A549 (cell line): Measurements from ENCODE around the gene SHC2. TPM values are rescaled to one million over a fixed set of nuclear protein-coding genes. Genes with fewer than 3 reads are reported as not detected.

ENCODE experiments used
- ATAC-seq, 2 experiments: fragments of 200-7000 bp in 1 of 2; fragments of >200 bp in 1 of 2; cut with Nextera tagmentation in 1 of 2; cut with Tn5 transposase in 1 of 2; 3 replicates each; pipeline versions ENCODE4 v1.8.0 to v1.9.1; 2018 to 2020; ENCODE audit warnings: mild to moderate bottlenecking in 1 of 2, moderate library complexity in 1 of 2
- CTCF ChIA-PET: fragments of 300-600 bp; sonication (Branson Sonifier 250); formaldehyde crosslinking; extraction: SDS; loops from one replicate; lab custom pipeline; 2021; ENCODE audit warnings: antibody characterized with exemption, inconsistent platforms; lab: Yijun Ruan, JAX
- POLR2A ChIA-PET: fragments of 350-600 bp; formaldehyde crosslinking; extraction: SDS; loops from one replicate; lab custom pipeline; 2021; ENCODE audit warnings: antibody characterized with exemption, inconsistent platforms; lab: Yijun Ruan, JAX
- DNase-seq, 2 experiments: peaks; one replicate each; pipeline versions ENCODE4 v3.0.0 to v3.0.0-alpha.2; 2011 to 2016; ENCODE audit warnings: low read depth in 1 of 2, low spot score in 1 of 2
- FAIRE-seq: peaks from 2 replicates; lab custom pipeline; 2011; peaks lifted over from hg19 to GRCh38; lab: Jason Lieb, UNC
- H3K27ac ChIP-seq, 2 experiments: fragments of >200 bp; sonication (Bioruptor Twin); formaldehyde crosslinking; 3 replicates each; pipeline ENCODE4 v1.5.1; 2016 to 2017
- H3K4me1 ChIP-seq: fragments of >200 bp; sonication (Bioruptor Twin); formaldehyde crosslinking; 3 replicates; pipeline ENCODE4 v1.6.1; 2016
- H3K4me2 ChIP-seq: fragments of >200 bp; sonication (Bioruptor Twin); formaldehyde crosslinking; 3 replicates; pipeline ENCODE4 v1.6.1; 2016
- H3K4me3 ChIP-seq: fragments of >200 bp; sonication (Bioruptor Twin); formaldehyde crosslinking; 3 replicates; pipeline ENCODE4 v1.5.1; 2016
- H3K9me3 ChIP-seq: fragments of >200 bp; sonication (Bioruptor Twin); formaldehyde crosslinking; 3 replicates; pipeline ENCODE4 v1.6.1; 2016
- CBX2 ChIP-seq: fragments of 200-600 bp; sonication (generic); IDR thresholded peaks from 2 replicates; pipeline ENCODE4 v1.6.1; 2016; ENCODE audit warnings: low read depth, mild to moderate bottlenecking, borderline replicate concordance
- CBX8 ChIP-seq: fragments of 200-600 bp; sonication (generic); IDR thresholded peaks from 2 replicates; pipeline ENCODE4 v1.6.1; 2016
- EP300 ChIP-seq, 2 experiments: fragments of >200 bp; sonication (Bioruptor Twin); formaldehyde crosslinking; IDR thresholded peaks; 2 replicates in 1 of 2; 3 replicates in 1 of 2; pipeline ENCODE4 v1.6.1; 2016 to 2017
- KDM1A ChIP-seq: fragments of 200-600 bp; sonication (generic); IDR thresholded peaks from 2 replicates; pipeline ENCODE4 v1.6.1; 2016; ENCODE audit warnings: low read depth, mild to moderate bottlenecking
- MAFK ChIP-seq: fragments of 450-650 bp; IDR thresholded peaks from 2 replicates; pipeline ENCODE4 v1.6.1; 2014; ENCODE audit not compliant: partially characterized antibody
- MAZ ChIP-seq: fragments of 150-350 bp; IDR thresholded peaks from 2 replicates; pipeline ENCODE4 v1.6.1; 2014; ENCODE audit warnings: antibody characterized with exemption, low read depth, low read length, borderline replicate concordance
- MYC ChIP-seq: IDR thresholded peaks from 2 replicates; pipeline ENCODE4 v1.6.1; 2012; ENCODE audit warnings: mild to moderate bottlenecking, inconsistent platforms, low read length, improper control_type of control experiment, borderline replicate concordance
- NR3C1 ChIP-seq: fragments of >200 bp; sonication (Bioruptor Twin); formaldehyde crosslinking; IDR thresholded peaks from 3 replicates; pipeline ENCODE4 v1.6.1; 2017
- PHF8 ChIP-seq: fragments of 200-600 bp; sonication (generic); IDR thresholded peaks from 2 replicates; pipeline ENCODE4 v1.6.1; 2016; ENCODE audit warnings: low read depth, mild to moderate bottlenecking, antibody characterized with exemption, moderate library complexity, borderline replicate concordance
- POLR2A ChIP-seq: IDR thresholded peaks from 2 replicates; pipeline ENCODE4 v1.6.1; 2012; ENCODE audit warnings: mild to moderate bottlenecking, low read length
- RAD21 ChIP-seq, 2 experiments: fragments of >200 bp in 1 of 2; sonication (Bioruptor Twin) in 1 of 2; formaldehyde crosslinking in 1 of 2; IDR thresholded peaks in 1 of 2; conservative IDR thresholded peaks in 1 of 2; 2 replicates in 1 of 2; 3 replicates in 1 of 2; pipeline ENCODE4 v1.6.1; 2012 to 2018; ENCODE audit warnings: inconsistent platforms in 1 of 2
- RARB ChIP-seq: fragments of 250-450 bp; sonication (Bioruptor Pico); IDR thresholded peaks from 2 replicates; pipeline ENCODE4 v1.8.0; 2021; ENCODE audit warnings: mild to moderate bottlenecking, moderate library complexity
- RCOR1 ChIP-seq: fragments of 150-350 bp; IDR thresholded peaks from 2 replicates; pipeline ENCODE4 v1.6.1; 2014; ENCODE audit warnings: antibody characterized with exemption, low read length, low read depth
- USF2 ChIP-seq: fragments of 450-650 bp; IDR thresholded peaks from 2 replicates; pipeline ENCODE4 v1.6.1; 2014; ENCODE audit warnings: antibody characterized with exemption
- ZFP36 ChIP-seq: fragments of 450-650 bp; IDR thresholded peaks from 2 replicates; pipeline ENCODE4 v1.6.1; 2014; ENCODE audit warnings: borderline replicate concordance; ENCODE audit not compliant: partially characterized antibody
- ZNF302 ChIP-seq: fragments of 250-450 bp; sonication (Bioruptor Pico); IDR thresholded peaks from 2 replicates; pipeline ENCODE4 v1.9.0; 2021; ENCODE audit warnings: inconsistent platforms, mild to moderate bottlenecking, moderate library complexity
- ZSCAN20 ChIP-seq: fragments of 250-450 bp; sonication (Bioruptor Pico); IDR thresholded peaks from 2 replicates; pipeline ENCODE4 v1.8.0; 2022; ENCODE audit warnings: mild to moderate bottlenecking, moderate library complexity
- WGBS: methylation state at CpG from one replicate; pipeline ENCODE4 v1.1.6; 2017; ENCODE audit errors: missing lambda C conversion rate; 5-methylcytosine and 5-hydroxymethylcytosine counted together
- polyA plus RNA-seq, 4 experiments: library from polyadenylated mRNA; depleted of rRNA in 3 of 4; stranded (reverse); fragments of >200 nt; fragmentation: RNase III in 1 of 4; extraction: RNeasy Plus Mini Kit Qiagen cat#74134 plus additional on column Dnase treatment in 1 of 4; gene quantifications; 2 replicates in 3 of 4; 3 replicates in 1 of 4; pipeline ENCODE4 v1.2.3, GENCODE V29; 2011 to 2017
- TF ChIP-seq, protein P1 (sequence below): IDR thresholded peaks from 2 replicates; pipeline ENCODE4 v1.6.1; 2012
- TF ChIP-seq, protein P2 (sequence below): IDR thresholded peaks from 2 replicates; pipeline ENCODE4 v1.6.1; 2012; ENCODE audit warnings: low read depth, borderline replicate concordance
- TF ChIP-seq, protein P3 (sequence below): fragments of 200-600 bp; sonication (generic); IDR thresholded peaks from 2 replicates; pipeline ENCODE4 v1.6.1; 2016; ENCODE audit warnings: antibody characterized with exemption, mild to moderate bottlenecking, moderate library complexity
- TF ChIP-seq, protein P4 (sequence below): fragments of 150-350 bp; IDR thresholded peaks from 2 replicates; pipeline ENCODE4 v1.6.1; 2014; ENCODE audit warnings: low read depth, mild to moderate bottlenecking, low read length

Gene SHC2
- polyA plus RNA-seq, 2 of the 4 experiments (the other 2 are of a cell fraction): 0.36 to 0.58 TPM

DNA sequence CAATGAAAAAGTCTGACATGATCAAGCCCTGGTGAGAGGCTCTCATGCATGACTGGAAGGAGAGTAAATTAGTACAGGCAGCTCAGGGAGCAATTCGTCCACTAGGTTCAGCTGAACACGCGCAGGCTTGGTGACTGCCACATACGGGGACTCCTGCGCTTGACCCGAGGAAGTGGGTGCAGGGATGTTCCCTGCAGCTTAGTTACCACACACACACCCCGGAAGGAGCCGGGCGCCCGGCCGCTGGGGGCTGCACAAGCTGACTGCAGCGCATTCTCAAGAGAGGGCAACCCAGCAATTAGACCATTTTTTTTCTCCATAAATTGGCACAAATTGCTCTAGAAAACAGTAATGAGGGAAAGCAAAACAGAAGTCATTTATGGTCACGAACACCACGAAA lies 93.3 kb downstream of the SHC2 start:
- H3K4me3 ChIP-seq: no peak overlapping the region
- no peaks in the 10 kb centered on the region for H3K4me1 ChIP-seq
- DNase-seq: no peak
- no peak overlapping the region for H3K27ac ChIP-seq
- WGBS: 72% methylated on average over 11 of the region's 14 CpGs
- no peak for ATAC-seq
- ChIA-PET POLR2A (no interaction called here), CTCF (no interaction called here)
- H3K4me2 ChIP-seq: no peak overlapping the region
- FAIRE-seq: no peak
- no peak for TF ChIP-seq ZSCAN20 (CRISPR knock-in tag)
- no peak for TF ChIP-seq PHF8
- no peak for TF ChIP-seq MYC
- no peak for TF ChIP-seq NR3C1
- no peak for TF ChIP-seq CBX8
- no peak for TF ChIP-seq EP300 (IDR thresholded peaks at IDR 0.05)
- TF ChIP-seq, protein P1, sequence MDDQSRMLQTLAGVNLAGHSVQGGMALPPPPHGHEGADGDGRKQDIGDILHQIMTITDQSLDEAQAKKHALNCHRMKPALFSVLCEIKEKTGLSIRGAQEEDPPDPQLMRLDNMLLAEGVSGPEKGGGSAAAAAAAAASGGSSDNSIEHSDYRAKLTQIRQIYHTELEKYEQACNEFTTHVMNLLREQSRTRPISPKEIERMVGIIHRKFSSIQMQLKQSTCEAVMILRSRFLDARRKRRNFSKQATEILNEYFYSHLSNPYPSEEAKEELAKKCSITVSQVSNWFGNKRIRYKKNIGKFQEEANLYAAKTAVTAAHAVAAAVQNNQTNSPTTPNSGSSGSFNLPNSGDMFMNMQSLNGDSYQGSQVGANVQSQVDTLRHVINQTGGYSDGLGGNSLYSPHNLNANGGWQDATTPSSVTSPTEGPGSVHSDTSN: no peak
- no peak for TF ChIP-seq USF2
- TF ChIP-seq ZFP36: no peak
- TF ChIP-seq POLR2A: no peak
- TF ChIP-seq, protein P2, sequence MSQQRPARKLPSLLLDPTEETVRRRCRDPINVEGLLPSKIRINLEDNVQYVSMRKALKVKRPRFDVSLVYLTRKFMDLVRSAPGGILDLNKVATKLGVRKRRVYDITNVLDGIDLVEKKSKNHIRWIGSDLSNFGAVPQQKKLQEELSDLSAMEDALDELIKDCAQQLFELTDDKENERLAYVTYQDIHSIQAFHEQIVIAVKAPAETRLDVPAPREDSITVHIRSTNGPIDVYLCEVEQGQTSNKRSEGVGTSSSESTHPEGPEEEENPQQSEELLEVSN: no peak
- TF ChIP-seq RCOR1: no peak
- TF ChIP-seq ZNF302 (CRISPR knock-in tag): no peak
- no peaks in the 10 kb centered on the region for H3K9me3 ChIP-seq

DNA sequence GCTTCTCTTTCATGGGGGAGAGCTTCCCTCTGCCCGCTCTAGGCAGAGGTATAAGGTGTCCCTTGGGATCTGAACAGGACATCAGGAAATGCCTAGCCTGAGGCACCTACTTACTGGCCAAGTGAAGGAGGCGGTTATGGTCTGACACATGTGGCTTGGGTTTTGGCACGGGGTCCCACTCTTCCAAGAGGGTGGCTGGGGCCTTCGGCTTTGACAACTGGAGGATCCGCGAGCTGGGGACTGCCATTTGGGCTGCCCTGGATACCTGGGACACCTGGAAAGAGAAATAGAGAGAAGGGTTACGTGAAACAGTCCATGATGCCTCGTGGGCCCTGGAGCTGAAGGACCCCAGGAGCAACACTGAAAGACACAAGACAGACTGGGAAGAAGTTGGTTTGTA lies 93.9 kb downstream of the SHC2 start:
- ATAC-seq: no peak
- POLR2A ChIA-PET: no interaction called here

More for the DNA sequence above, 93.9 kb downstream of the SHC2 start:
- Histone ChIP-seq H3K4me2 (no peak overlapping the region), H3K4me1 (no peaks in the 10 kb centered on the region), H3K9me3 (no peaks in the 10 kb centered on the region), H3K27ac (no peak overlapping the region), H3K4me3 (no peak overlapping the region)
- 46% methylated on average over 7 of the region's 8 CpGs for WGBS
- DNase-seq (no peak), FAIRE-seq (no peak)
- CTCF ChIA-PET: no interaction called here
- TF ChIP-seq MYC: no peak
- no peak for TF ChIP-seq RAD21 (conservative IDR thresholded peaks at IDR 0.05 in 1 of 2, IDR thresholded peaks at IDR 0.05 in 1 of 2)
- TF ChIP-seq MAZ: no peak
- TF ChIP-seq, protein P2: no peak
- TF ChIP-seq, protein P3, sequence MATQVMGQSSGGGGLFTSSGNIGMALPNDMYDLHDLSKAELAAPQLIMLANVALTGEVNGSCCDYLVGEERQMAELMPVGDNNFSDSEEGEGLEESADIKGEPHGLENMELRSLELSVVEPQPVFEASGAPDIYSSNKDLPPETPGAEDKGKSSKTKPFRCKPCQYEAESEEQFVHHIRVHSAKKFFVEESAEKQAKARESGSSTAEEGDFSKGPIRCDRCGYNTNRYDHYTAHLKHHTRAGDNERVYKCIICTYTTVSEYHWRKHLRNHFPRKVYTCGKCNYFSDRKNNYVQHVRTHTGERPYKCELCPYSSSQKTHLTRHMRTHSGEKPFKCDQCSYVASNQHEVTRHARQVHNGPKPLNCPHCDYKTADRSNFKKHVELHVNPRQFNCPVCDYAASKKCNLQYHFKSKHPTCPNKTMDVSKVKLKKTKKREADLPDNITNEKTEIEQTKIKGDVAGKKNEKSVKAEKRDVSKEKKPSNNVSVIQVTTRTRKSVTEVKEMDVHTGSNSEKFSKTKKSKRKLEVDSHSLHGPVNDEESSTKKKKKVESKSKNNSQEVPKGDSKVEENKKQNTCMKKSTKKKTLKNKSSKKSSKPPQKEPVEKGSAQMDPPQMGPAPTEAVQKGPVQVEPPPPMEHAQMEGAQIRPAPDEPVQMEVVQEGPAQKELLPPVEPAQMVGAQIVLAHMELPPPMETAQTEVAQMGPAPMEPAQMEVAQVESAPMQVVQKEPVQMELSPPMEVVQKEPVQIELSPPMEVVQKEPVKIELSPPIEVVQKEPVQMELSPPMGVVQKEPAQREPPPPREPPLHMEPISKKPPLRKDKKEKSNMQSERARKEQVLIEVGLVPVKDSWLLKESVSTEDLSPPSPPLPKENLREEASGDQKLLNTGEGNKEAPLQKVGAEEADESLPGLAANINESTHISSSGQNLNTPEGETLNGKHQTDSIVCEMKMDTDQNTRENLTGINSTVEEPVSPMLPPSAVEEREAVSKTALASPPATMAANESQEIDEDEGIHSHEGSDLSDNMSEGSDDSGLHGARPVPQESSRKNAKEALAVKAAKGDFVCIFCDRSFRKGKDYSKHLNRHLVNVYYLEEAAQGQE: no peak
- no peak for TF ChIP-seq RARB (CRISPR knock-in tag)
- TF ChIP-seq, protein P4, sequence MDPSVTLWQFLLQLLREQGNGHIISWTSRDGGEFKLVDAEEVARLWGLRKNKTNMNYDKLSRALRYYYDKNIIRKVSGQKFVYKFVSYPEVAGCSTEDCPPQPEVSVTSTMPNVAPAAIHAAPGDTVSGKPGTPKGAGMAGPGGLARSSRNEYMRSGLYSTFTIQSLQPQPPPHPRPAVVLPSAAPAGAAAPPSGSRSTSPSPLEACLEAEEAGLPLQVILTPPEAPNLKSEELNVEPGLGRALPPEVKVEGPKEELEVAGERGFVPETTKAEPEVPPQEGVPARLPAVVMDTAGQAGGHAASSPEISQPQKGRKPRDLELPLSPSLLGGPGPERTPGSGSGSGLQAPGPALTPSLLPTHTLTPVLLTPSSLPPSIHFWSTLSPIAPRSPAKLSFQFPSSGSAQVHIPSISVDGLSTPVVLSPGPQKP: no peak
- no peak for TF ChIP-seq KDM1A
- no peak for TF ChIP-seq NR3C1
- TF ChIP-seq MAFK: no peak
- no peak for TF ChIP-seq CBX2
- TF ChIP-seq ZFP36: no peak
